GM12878 (cell line): ENCODE measurements around the gene DMAC2. TPM values are rescaled to one million over a fixed set of nuclear protein-coding genes. Genes with fewer than 3 reads are reported as not detected.

Experiments
- ATAC-seq: fragments of 200-7000 bp; cut with Tn5 transposase; 3 replicates; pipeline ENCODE4 v1.9.1; 2020; ENCODE audit warnings: mild to moderate bottlenecking, moderate library complexity
- BruUV-seq: library from RNA; stranded (reverse); fragments of 400-500 nt; replicated peaks from 2 replicates; lab custom pipeline; 2021; lab: Mats Ljungman, UMichigan
- CTCF ChIA-PET: fragments of 300-600 bp; sonication (Branson Sonifier 250); formaldehyde crosslinking; extraction: SDS; loops from one replicate; lab custom pipeline; 2021; ENCODE audit warnings: inconsistent platforms; lab: Yijun Ruan, JAX
- POLR2A ChIA-PET: fragments of 350-600 bp; formaldehyde crosslinking; extraction: SDS; loops from one replicate; lab custom pipeline; 2021; ENCODE audit warnings: inconsistent platforms; lab: Charles Lee
- RAD21 ChIA-PET: fragments of 300-600 bp; sonication (Branson Sonifier 250); formaldehyde crosslinking; loops from one replicate; lab custom pipeline; 2023; ENCODE audit warnings: antibody characterized with exemption; ENCODE audit not compliant: unreplicated experiment; lab: Charles Lee
- SMC1A ChIA-PET: fragments of 300-600 bp; sonication (Branson Sonifier 250); formaldehyde crosslinking; loops from one replicate; lab custom pipeline; 2023; ENCODE audit not compliant: unreplicated experiment, uncharacterized antibody; lab: Charles Lee
- DNase-seq: peaks from one replicate; pipeline ENCODE4 v3.0.0-alpha.2; 2011; ENCODE audit warnings: low read depth, low spot score
- FAIRE-seq: peaks from 3 replicates; lab custom pipeline; 2011; peaks lifted over from hg19 to GRCh38; lab: Jason Lieb, UNC
- H2AFZ ChIP-seq: 2 replicates; pipeline ENCODE4 v1.6.0; 2011; ENCODE audit warnings: low read depth, low read length, control low read depth; ENCODE audit not compliant: control insufficient read depth
- H3K27ac ChIP-seq: 2 replicates; pipeline ENCODE4 v1.5.1; 2011; ENCODE audit warnings: control low read depth; ENCODE audit not compliant: control insufficient read depth, insufficient read depth
- H3K27me3 ChIP-seq, 2 experiments: replicated peaks in 1 of 2; 2 replicates each; pipeline versions ENCODE4 v1.6.0 to v1.6.1; 2011; ENCODE audit warnings: low read length in 1 of 2; ENCODE audit not compliant: control insufficient read depth in 2 of 2, insufficient read depth in 2 of 2
- H3K36me3 ChIP-seq, 2 experiments: 2 replicates each; pipeline ENCODE4 v1.5.1; 2011; ENCODE audit warnings: low read length in 1 of 2; ENCODE audit not compliant: control insufficient read depth in 2 of 2, insufficient read depth in 2 of 2
- H3K4me1 ChIP-seq: 2 replicates; pipeline ENCODE4 v1.6.1; 2011; ENCODE audit warnings: mild to moderate bottlenecking, low read length, moderate library complexity, mixed read lengths; ENCODE audit not compliant: control insufficient read depth, insufficient read depth
- H3K4me2 ChIP-seq: 2 replicates; pipeline ENCODE4 v1.6.0; 2011; ENCODE audit warnings: control low read depth; ENCODE audit not compliant: control insufficient read depth, insufficient read depth
- H3K4me3 ChIP-seq: fragments of 200-600 bp; sonication (generic); 2 replicates; pipeline ENCODE4 v1.5.1; 2016
- H3K79me2 ChIP-seq: 2 replicates; pipeline ENCODE4 v1.6.0; 2011; ENCODE audit warnings: low read length; ENCODE audit not compliant: control insufficient read depth, insufficient read depth
- H3K9ac ChIP-seq: 2 replicates; pipeline ENCODE4 v1.8.0; 2011; ENCODE audit warnings: low read length, control low read depth, mixed read lengths; ENCODE audit not compliant: control insufficient read depth, insufficient read depth
- H3K9me3 ChIP-seq: replicated peaks from 3 replicates; pipeline ENCODE4 v1.5.1; 2011; ENCODE audit warnings: mild to moderate bottlenecking, low read length; ENCODE audit not compliant: control insufficient read depth, insufficient read depth
- H4K20me1 ChIP-seq: 2 replicates; pipeline ENCODE4 v1.6.0; 2011; ENCODE audit not compliant: control insufficient read depth, insufficient read depth
- BCLAF1 ChIP-seq: fragments of 450-650 bp; IDR thresholded peaks from 2 replicates; pipeline ENCODE4 v1.6.1; 2017; ENCODE audit warnings: antibody characterized with exemption, mild to moderate bottlenecking, moderate library complexity
- CTCF ChIP-seq, 3 experiments: IDR thresholded peaks in 2 of 3; conservative IDR thresholded peaks in 1 of 3; 2 replicates each; pipeline ENCODE4 v1.5.1; 2011; ENCODE audit warnings: low read depth in 3 of 3, low read length in 3 of 3, mild to moderate bottlenecking in 3 of 3, control low read depth in 2 of 3, moderate library complexity in 2 of 3, inconsistent platforms in 1 of 3, mixed read lengths in 1 of 3; ENCODE audit not compliant: control insufficient read depth in 2 of 3, insufficient read depth in 1 of 3; ENCODE audit errors: extremely low read depth in 1 of 3
- NRF1 ChIP-seq: conservative IDR thresholded peaks from 2 replicates; pipeline ENCODE4 v1.6.1; 2011; ENCODE audit warnings: mild to moderate bottlenecking, low read depth, low read length, improper control_type of control experiment
- ZBTB4 ChIP-seq: fragments of 450-650 bp; formaldehyde crosslinking; IDR thresholded peaks from 2 replicates; pipeline ENCODE4 v1.4.0; 2022; ENCODE audit warnings: mild to moderate bottlenecking, moderate library complexity
- WGBS: methylation state at CpG from one replicate; pipeline ENCODE4 v1.1.6; 2016; ENCODE audit warnings: low lambda C conversion rate; ENCODE audit not compliant: insufficient replicate concordance, insufficient coverage; ENCODE audit errors: missing lambda C conversion rate; 5-methylcytosine and 5-hydroxymethylcytosine counted together
- in situ Hi-C: fragments of 300-500 bp; cut with MboI; formaldehyde crosslinking; loops from 9 replicates; pipeline ENCODE4 v1.14.3; 2018; ENCODE audit warnings: mixed read lengths
- intact Hi-C: fragments of 100-400 bp; cut with micrococcal nuclease; formaldehyde crosslinking; loops from one replicate; pipeline ENCODE4 v1.14.2; 2022; ENCODE audit not compliant: unreplicated experiment
- polyA plus RNA-seq, 11 experiments: library from polyadenylated mRNA; depleted of rRNA in 4 of 11; unstranded in 6 of 11; stranded (reverse) in 5 of 11; fragments of >200 nt; fragmentation: Nextera tagmentation in 4 of 11; fragmentation: Illumina TruSeq in 1 of 11; extraction: Ambion mirVana in 4 of 11; extraction: Trizol in 1 of 11; gene quantifications; 1 replicate in 1 of 11; 2 replicates in 10 of 11; pipeline versions ENCODE4 v1.2.1 to v1.2.3, GENCODE V29; 2011 to 2016; ENCODE audit warnings: inconsistent platforms in 2 of 11, missing spikeins in 2 of 11, low read depth in 1 of 11
- total RNA-seq, 4 experiments: library from RNA; depleted of rRNA in 3 of 4; stranded (reverse); fragments of >200 nt in 3 of 4; fragmentation: Illumina TruSeq in 1 of 4; extraction: Trizol in 1 of 4; gene quantifications; 2 replicates each; pipeline versions ENCODE4 v1.2.1 to v1.2.3, GENCODE V29; 2013 to 2021

DMAC2 gene
- total and polyA plus RNA-seq, 10 of the 15 experiments (the other 5 are each of a cell fraction or from before 2014, with no cell fraction given) = 10.8 to 57.2 (median 42.7) TPM

GRCh38 chr19:41392775-41393174 is 46.9 kb downstream of the DMAC2 start:
- BruUV-seq = no TSS peak
- TF ChIP-seq NRF1 (no peak), BCLAF1 (no peak), ZBTB4 (CRISPR knock-in tag) (no peak), CTCF (IDR thresholded peaks at IDR 0.05 in 2 of 3, conservative IDR thresholded peaks at IDR 0.05 in 1 of 3; ENCODE audit: control insufficient read depth in 2 of 3, extremely low read depth in 1 of 3, insufficient read depth in 1 of 3, low read depth in 3 of 3, low read length in 3 of 3) (no peak)
- FAIRE-seq (no peak), ATAC-seq (no peak), DNase-seq (no peak)
- Histone ChIP-seq H3K27ac (no peak overlapping the region), H3K9ac (no peak overlapping the region), H3K9me3 (no peaks in the 10 kb centered on the region), H3K4me3 (no peak overlapping the region), H3K36me3 (peaks cover 19 to 22% of the 10 kb centered on the region in 2 experiments; a peak in 3 of 4 replicates), H4K20me1 (no peaks in the 10 kb centered on the region), H3K79me2 (peaks cover 37% of the 10 kb centered on the region), H3K27me3 (no peaks in the 10 kb centered on the region), H3K4me1 (peaks cover 21% of the 10 kb centered on the region), H2AFZ (no peak overlapping the region), H3K4me2 (no peak overlapping the region)
- POLR2A ChIA-PET = interaction anchor here (2.3 kb wide), 1 partner anchor 28 kb away, joined by 11 read pairs; no protein-coding TSS in a partner anchor
- CTCF ChIA-PET = interaction anchor here (0.6 kb wide), 1 partner anchor 38 kb away, joined by 3 read pairs; no protein-coding TSS in a partner anchor
- RAD21 ChIA-PET = no interaction called here
- in situ Hi-C loops = no loop called here
- SMC1A ChIA-PET = interaction anchor here (1.4 kb wide), 1 partner anchor 46 kb away, joined by 3 read pairs; no protein-coding TSS in a partner anchor
- 98% methylated on average over 12 of the region's 12 CpGs for WGBS
- intact Hi-C loops = no loop called here
